HepG2 (cell line): ENCODE results near the gene RING1. TPM values are rescaled to one million over a fixed set of nuclear protein-coding genes. Genes with fewer than 3 reads are reported as not detected.

Experiments
- ATAC-seq: fragments of 200-7000 bp; cut with Tn5 transposase; 3 replicates; pipeline ENCODE4 v1.9.1; 2020; ENCODE audit warnings: mild to moderate bottlenecking, moderate library complexity
- BruUV-seq: library from RNA; stranded (reverse); fragments of 400-500 nt; replicated peaks from 2 replicates; lab custom pipeline; 2021; lab: Mats Ljungman, UMichigan
- CTCF ChIA-PET: fragments of 300-600 bp; formaldehyde crosslinking; extraction: SDS; loops from one replicate; lab custom pipeline; 2021; ENCODE audit warnings: low total read pairs, inconsistent platforms, low intra/inter-chr PET ratio; lab: Yijun Ruan, JAX
- POLR2A ChIA-PET: fragments of 350-600 bp; sonication (Branson Sonifier 250); formaldehyde crosslinking; loops from one replicate; lab custom pipeline; 2020; ENCODE audit warnings: antibody characterized with exemption, inconsistent platforms; lab: Yijun Ruan, JAX
- DNase-seq: peaks from one replicate; pipeline ENCODE4 v3.0.0-alpha.2; 2015; ENCODE audit warnings: low spot score
- FAIRE-seq: peaks from 3 replicates; lab custom pipeline; 2011; peaks lifted over from hg19 to GRCh38; lab: Jason Lieb, UNC
- H2AFZ ChIP-seq: one replicate; pipeline ENCODE4 v1.6.1; 2011; ENCODE audit warnings: low read length, inconsistent platforms
- H3K27ac ChIP-seq: fragments of 300-600 bp; 3 replicates; pipeline ENCODE4 v1.8.0; 2011; ENCODE audit warnings: mixed run types, mild to moderate bottlenecking, mixed read lengths, low read length, inconsistent platforms; ENCODE audit not compliant: insufficient read depth; ENCODE audit errors: extremely low read length
- H3K27me3 ChIP-seq, 2 experiments: fragments of 200-600 bp in 1 of 2; 2 replicates in 1 of 2; 3 replicates in 1 of 2; pipeline versions ENCODE4 v1.6.0 to v1.8.0; 2011; ENCODE audit warnings: low read length in 2 of 2, mild to moderate bottlenecking in 2 of 2, moderate library complexity in 2 of 2, inconsistent platforms in 1 of 2; ENCODE audit not compliant: insufficient read depth in 2 of 2, control insufficient read depth in 1 of 2
- H3K36me3 ChIP-seq, 2 experiments: fragments of 200-600 bp in 1 of 2; replicated peaks in 1 of 2; 2 replicates in 1 of 2; 3 replicates in 1 of 2; pipeline versions ENCODE4 v1.5.1 to v1.8.0; 2011; ENCODE audit warnings: low read length in 2 of 2, inconsistent platforms in 1 of 2; ENCODE audit not compliant: insufficient read depth in 2 of 2, control insufficient read depth in 1 of 2
- H3K4me1 ChIP-seq: 2 replicates; pipeline ENCODE4 v1.5.1; 2012; ENCODE audit warnings: low read length, inconsistent platforms; ENCODE audit not compliant: insufficient read depth
- H3K4me2 ChIP-seq: 2 replicates; pipeline ENCODE4 v1.6.0; 2011; ENCODE audit warnings: low read depth, low read length, inconsistent platforms
- H3K4me3 ChIP-seq, 3 experiments: fragments of 200-600 bp in 1 of 3; sonication (generic), shearing (Covaris generic) in 1 of 3; replicated peaks in 1 of 3; 2 replicates each; pipeline ENCODE4 v1.5.1; 2011 to 2016; ENCODE audit warnings: low read length in 3 of 3, inconsistent platforms in 2 of 3, low read depth in 2 of 3, mild to moderate bottlenecking in 2 of 3, control low read depth in 1 of 3, mixed read lengths in 1 of 3; ENCODE audit not compliant: insufficient read depth in 1 of 3
- H3K79me2 ChIP-seq: one replicate; pipeline ENCODE4 v1.6.1; 2011; ENCODE audit warnings: low read length, inconsistent platforms; ENCODE audit not compliant: insufficient read depth
- H3K9ac ChIP-seq: 2 replicates; pipeline ENCODE4 v1.6.0; 2011; ENCODE audit warnings: mild to moderate bottlenecking, low read depth, low read length, inconsistent platforms; ENCODE audit not compliant: insufficient read depth
- H3K9me3 ChIP-seq: 2 replicates; pipeline ENCODE4 v1.5.1; 2012; ENCODE audit warnings: mild to moderate bottlenecking, low read length
- H4K20me1 ChIP-seq: 2 replicates; pipeline ENCODE4 v1.6.0; 2011; ENCODE audit warnings: inconsistent platforms, mild to moderate bottlenecking, low read length, moderate library complexity; ENCODE audit not compliant: insufficient read depth
- HMG20A ChIP-seq: IDR thresholded peaks from 2 replicates; pipeline ENCODE4 v1.6.1; 2016; ENCODE audit warnings: borderline replicate concordance
- HNRNPL ChIP-seq: fragments of 200-400 bp; formaldehyde crosslinking; IDR thresholded peaks from 2 replicates; pipeline ENCODE4 v1.6.1; 2017; ENCODE audit warnings: mild to moderate bottlenecking, low read depth, low read length
- HNRNPLL ChIP-seq: fragments of 200-400 bp; formaldehyde crosslinking; IDR thresholded peaks from 2 replicates; pipeline ENCODE4 v1.6.1; 2017; ENCODE audit warnings: mild to moderate bottlenecking, low read depth, low read length; ENCODE audit not compliant: poor library complexity, severe bottlenecking
- LCORL ChIP-seq, 2 experiments: fragments of 450-650 bp in 1 of 2; sonication (generic) in 1 of 2; formaldehyde crosslinking in 1 of 2; IDR thresholded peaks; 2 replicates each; pipeline versions ENCODE4 v1.5.0 to v1.6.1; 2017 to 2020; ENCODE audit warnings: antibody characterized with exemption in 1 of 2, missing genetic modification reagents in 1 of 2
- MNT ChIP-seq: fragments of 450-650 bp; IDR thresholded peaks from 2 replicates; pipeline ENCODE4 v1.6.1; 2016
- MXD4 ChIP-seq: IDR thresholded peaks from 2 replicates; pipeline ENCODE4 v1.6.1; 2016; ENCODE audit warnings: mild to moderate bottlenecking, missing biosample characterization, missing genetic modification reagents
- MYNN ChIP-seq: sonication (generic); formaldehyde crosslinking; IDR thresholded peaks from 2 replicates; pipeline ENCODE4 v1.4.0; 2020; ENCODE audit warnings: mild to moderate bottlenecking, low read depth, missing genetic modification reagents
- SMARCC2 ChIP-seq: fragments of 450-650 bp; IDR thresholded peaks from 2 replicates; pipeline ENCODE4 v1.6.1; 2017; ENCODE audit warnings: antibody characterized with exemption, mild to moderate bottlenecking
- SP140L ChIP-seq: sonication (generic); formaldehyde crosslinking; IDR thresholded peaks from 2 replicates; pipeline ENCODE4 v1.4.0; 2020; ENCODE audit warnings: missing genetic modification reagents, borderline replicate concordance
- UBTF ChIP-seq: sonication (generic); formaldehyde crosslinking; IDR thresholded peaks from 2 replicates; pipeline ENCODE4 v1.4.0; 2020; ENCODE audit warnings: mild to moderate bottlenecking, missing genetic modification reagents
- ZBTB14 ChIP-seq: sonication (generic); formaldehyde crosslinking; IDR thresholded peaks from 2 replicates; pipeline ENCODE4 v1.4.0; 2020; ENCODE audit warnings: missing genetic modification reagents
- ZFP1 ChIP-seq: IDR thresholded peaks from 2 replicates; pipeline ENCODE4 v1.6.1; 2016
- ZFP91 ChIP-seq: sonication (generic); formaldehyde crosslinking; IDR thresholded peaks from 2 replicates; pipeline ENCODE4 v1.9.0; 2022; ENCODE audit warnings: missing genetic modification reagents, mild to moderate bottlenecking, borderline replicate concordance
- ZKSCAN1 ChIP-seq: fragments of 150-350 bp; IDR thresholded peaks from 2 replicates; pipeline ENCODE4 v1.6.1; 2014; ENCODE audit warnings: low read length
- ZNF503 ChIP-seq: sonication (generic); formaldehyde crosslinking; IDR thresholded peaks from 2 replicates; pipeline ENCODE4 v1.4.0; 2020; ENCODE audit warnings: missing genetic modification reagents
- WGBS: methylation state at CpG from one replicate; pipeline ENCODE4 v1.1.6; 2017; ENCODE audit warnings: low lambda C conversion rate; 5-methylcytosine and 5-hydroxymethylcytosine counted together
- in situ Hi-C: cut with HindIII; loops from 2 replicates; pipeline ENCODE4 v1.10.0; 2017; ENCODE audit warnings: low pct_unique_long_range_greater_than_20kb; ENCODE audit not compliant: extremely low pct_ligation_motif_present
- intact Hi-C: fragments of 100-400 bp; cut with micrococcal nuclease; formaldehyde crosslinking; loops from one replicate; pipeline ENCODE4 v1.10.0; 2022; ENCODE audit not compliant: unreplicated experiment
- polyA plus RNA-seq, 8 experiments: library from polyadenylated mRNA; depleted of rRNA in 3 of 8; stranded (reverse) in 7 of 8; unstranded in 1 of 8; fragments of >200 nt; fragmentation: Illumina TruSeq in 4 of 8; extraction: Trizol in 4 of 8; gene quantifications; 2 replicates each; pipeline versions ENCODE4 v1.2.1 to v1.2.3, GENCODE V29; 2011 to 2016; ENCODE audit warnings: low read depth in 4 of 8, missing spikeins in 1 of 8, mixed read lengths in 1 of 8; ENCODE audit not compliant: insufficient read depth in 1 of 8
- total RNA-seq, 5 experiments: library from RNA; depleted of rRNA; stranded (reverse); fragments of >200 nt; fragmentation: Illumina TruSeq; extraction: Trizol; gene quantifications; 2 replicates each; pipeline ENCODE4 v1.2.3, GENCODE V29; 2016; ENCODE audit warnings: low read depth in 1 of 5

Gene RING1
- total and polyA plus RNA-seq, 2 of the 13 experiments (the other 11 are each of a cell fraction or from before 2014, with no cell fraction given), result 23.9 to 33.6 TPM

- intact Hi-C loops (no loop called here), in situ Hi-C loops (no loop called here)
- Histone ChIP-seq H2AFZ (no peak overlapping the region), H3K4me2 (no peak overlapping the region), H3K4me1 (peaks cover 32% of the 10 kb centered on the region), H3K79me2 (no peaks in the 10 kb centered on the region), H4K20me1 (no peaks in the 10 kb centered on the region), H3K9ac (no peak overlapping the region), H3K36me3 (no peaks in the 10 kb centered on the region), H3K27ac (no peak overlapping the region), H3K27me3 (peaks cover 2 to 24% of the 10 kb centered on the region in 2 experiments; a peak in 3 of 5 replicates), H3K4me3 (no peak overlapping the region), H3K9me3 (no peaks in the 10 kb centered on the region)
- POLR2A ChIA-PET, result no interaction called here
- 42% methylated on average over 9 of the region's 9 CpGs for WGBS
- CTCF ChIA-PET, result no interaction called here
- DNase-seq (no peak), FAIRE-seq (no peak), ATAC-seq (no peak)
- no TSS peak for BruUV-seq
- TF ChIP-seq HMG20A (no peak), HNRNPL (no peak), ZKSCAN1 (no peak), UBTF (no peak), LCORL (IDR thresholded peaks at IDR 0.05) (no peak), LCORL (CRISPR knock-in tag; IDR thresholded peaks at IDR 0.05) (no peak), ZFP1 (no peak), SMARCC2 (no peak), ZFP91 (CRISPR knock-in tag) (no peak), HNRNPLL (no peak), MNT (no peak), SP140L (CRISPR knock-in tag) (no peak), ZNF503 (CRISPR knock-in tag) (no peak), MXD4 (CRISPR knock-in tag) (no peak), MYNN (CRISPR knock-in tag) (no peak), ZBTB14 (CRISPR knock-in tag) (no peak)
These were observed 37.9 kb upstream of the RING1 start for GRCh38 chr6:33170176-33171015.
